WTC11 (cell line): Measurements from ENCODE around the gene NAALADL2. TPM values are rescaled to one million over a fixed set of nuclear protein-coding genes. Genes with fewer than 3 reads are reported as not detected.

ENCODE experiments used
- ATAC-seq: fragments of 200-7000 bp; cut with Tn5 transposase; 2 replicates; pipeline ENCODE4 v1.10.0; 2021; ENCODE audit warnings: mild to moderate bottlenecking, moderate library complexity
- CTCF ChIA-PET: fragments of 300-600 bp; sonication (Branson Sonifier 250); formaldehyde crosslinking; loops from one replicate; lab custom pipeline; 2021; ENCODE audit warnings: antibody characterized with exemption; lab: Charles Lee
- POLR2A ChIA-PET: fragments of 350-600 bp; sonication (Branson Sonifier 250); formaldehyde crosslinking; loops from one replicate; lab custom pipeline; 2021; ENCODE audit warnings: antibody characterized with exemption; lab: Charles Lee
- DNase-seq: peaks from one replicate; pipeline ENCODE4 v3.0.0; 2021; ENCODE audit warnings: low spot score
- H3K27ac Mint-ChIP-seq: 2 replicates; pipeline ENCODE4 v1.8.0; 2021; ENCODE audit warnings: mixed read lengths
- H3K27me3 Mint-ChIP-seq: 2 replicates; pipeline ENCODE4 v1.8.0; 2021; ENCODE audit warnings: low read depth, mild to moderate bottlenecking, moderate library complexity, mixed read lengths
- H3K36me3 Mint-ChIP-seq: 2 replicates; pipeline ENCODE4 v1.8.0; 2021; ENCODE audit warnings: mixed read lengths
- H3K4me1 Mint-ChIP-seq: 2 replicates; pipeline ENCODE4 v1.8.0; 2022; ENCODE audit warnings: mixed read lengths
- H3K4me3 Mint-ChIP-seq: 2 replicates; pipeline ENCODE4 v1.8.0; 2021; ENCODE audit warnings: mild to moderate bottlenecking, moderate library complexity, mixed read lengths
- H3K9me3 Mint-ChIP-seq: 2 replicates; pipeline ENCODE4 v1.8.0; 2021; ENCODE audit warnings: mixed read lengths
- CREB1 ChIP-seq: sonication (generic); formaldehyde crosslinking; IDR thresholded peaks from 2 replicates; pipeline ENCODE4 v1.8.0; 2023; ENCODE audit warnings: mild to moderate bottlenecking, missing genetic modification reagents
- NFYB ChIP-seq: sonication (generic); formaldehyde crosslinking; conservative IDR thresholded peaks from 2 replicates; pipeline ENCODE4 v1.8.0; 2022; ENCODE audit warnings: low read depth, missing genetic modification reagents
- PRDM15 ChIP-seq: sonication (generic); formaldehyde crosslinking; IDR thresholded peaks from 2 replicates; pipeline ENCODE4 v1.8.0; 2022; ENCODE audit warnings: missing genetic modification reagents
- RELA ChIP-seq: sonication (generic); formaldehyde crosslinking; IDR thresholded peaks from 2 replicates; pipeline ENCODE4 v1.8.1; 2022; ENCODE audit warnings: missing genetic modification reagents, mild to moderate bottlenecking, borderline replicate concordance
- SOX15 ChIP-seq: fragments of 250-450 bp; sonication (Bioruptor Pico); IDR thresholded peaks from 2 replicates; pipeline ENCODE4 v1.9.0; 2021; ENCODE audit warnings: mild to moderate bottlenecking
- STAT6 ChIP-seq: sonication (generic); formaldehyde crosslinking; conservative IDR thresholded peaks from 2 replicates; pipeline ENCODE4 v1.8.1; 2023; ENCODE audit warnings: mild to moderate bottlenecking, low read depth, missing genetic modification reagents, moderate library complexity
- TEAD4 ChIP-seq: sonication (generic); formaldehyde crosslinking; IDR thresholded peaks from 2 replicates; pipeline ENCODE4 v1.8.0; 2022; ENCODE audit warnings: mild to moderate bottlenecking, missing genetic modification reagents
- TP53 ChIP-seq: sonication (generic); formaldehyde crosslinking; IDR thresholded peaks from 2 replicates; pipeline ENCODE4 v1.8.1; 2023; ENCODE audit warnings: mild to moderate bottlenecking, missing genetic modification reagents
- ZBTB43 ChIP-seq: sonication (generic); formaldehyde crosslinking; IDR thresholded peaks from 2 replicates; pipeline ENCODE4 v1.8.1; 2023; ENCODE audit warnings: mild to moderate bottlenecking, missing genetic modification reagents
- ZMAT4 ChIP-seq: fragments of 250-450 bp; sonication (Bioruptor Pico); IDR thresholded peaks from 2 replicates; pipeline ENCODE4 v1.9.0; 2021; ENCODE audit warnings: mild to moderate bottlenecking
- ZNF232 ChIP-seq: sonication (generic); formaldehyde crosslinking; IDR thresholded peaks from 2 replicates; pipeline ENCODE4 v1.8.0; 2022; ENCODE audit warnings: mild to moderate bottlenecking, missing genetic modification reagents
- ZNF396 ChIP-seq: fragments of 250-450 bp; sonication (Bioruptor Pico); IDR thresholded peaks from 2 replicates; pipeline ENCODE4 v1.8.0; 2021; ENCODE audit warnings: mild to moderate bottlenecking, moderate library complexity, borderline replicate concordance
- ZSCAN18 ChIP-seq: fragments of 250-450 bp; sonication (Bioruptor Pico); IDR thresholded peaks from 2 replicates; pipeline ENCODE4 v2.1.2; 2022; ENCODE audit warnings: mild to moderate bottlenecking, moderate library complexity
- total RNA-seq: library from RNA; stranded (reverse); gene quantifications from 3 replicates; pipeline ENCODE4 v1.2.3, GENCODE V29; 2021
- TF ChIP-seq, protein P1 (sequence below): sonication (generic); formaldehyde crosslinking; conservative IDR thresholded peaks from 2 replicates; pipeline ENCODE4 v1.8.1; 2022; ENCODE audit warnings: mild to moderate bottlenecking, missing genetic modification reagents
- TF ChIP-seq, protein P2 (sequence below): fragments of 250-450 bp; sonication (Bioruptor Pico); IDR thresholded peaks from 2 replicates; pipeline ENCODE4 v1.8.0; 2021; ENCODE audit warnings: mild to moderate bottlenecking
- TF ChIP-seq, protein P3 (sequence below): fragments of 200-600 bp; IDR thresholded peaks from 2 replicates; pipeline ENCODE4 v1.8.0; 2022; ENCODE audit warnings: antibody characterized with exemption

Gene NAALADL2
- total RNA-seq, 1 experiment from 2014 or later = 1.2 TPM

GRCh38 chr3:175161291-175161690 lies 302.2 kb downstream of the NAALADL2 start:
- POLR2A ChIA-PET = interaction anchor here (0.6 kb wide), 1 partner anchor 645 kb away, joined by 3 read pairs; no protein-coding TSS in a partner anchor
- Mint-ChIP-seq H3K4me3 (no peak overlapping the region), H3K27me3 (no peaks in the 10 kb centered on the region), H3K27ac (no peak overlapping the region), H3K36me3 (no peaks in the 10 kb centered on the region), H3K4me1 (peaks cover 7% of the 10 kb centered on the region), H3K9me3 (no peaks in the 10 kb centered on the region)
- TF ChIP-seq SOX15 (no peak), TEAD4 (CRISPR knock-in tag) (no peak), CREB1 (no peak), ZNF396 (CRISPR knock-in tag) (no peak), PRDM15 (no peak), ZBTB43 (CRISPR knock-in tag) (no peak), ZSCAN18 (CRISPR knock-in tag) (no peak), TP53 (no peak), ZNF232 (CRISPR knock-in tag) (no peak), STAT6 (CRISPR knock-in tag) (no peak), RELA (no peak), NFYB (no peak), ZMAT4 (no peak)
- TF ChIP-seq, protein P1, sequence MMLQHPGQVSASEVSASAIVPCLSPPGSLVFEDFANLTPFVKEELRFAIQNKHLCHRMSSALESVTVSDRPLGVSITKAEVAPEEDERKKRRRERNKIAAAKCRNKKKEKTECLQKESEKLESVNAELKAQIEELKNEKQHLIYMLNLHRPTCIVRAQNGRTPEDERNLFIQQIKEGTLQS (CRISPR knock-in tag) = no peak
- TF ChIP-seq, protein P2, sequence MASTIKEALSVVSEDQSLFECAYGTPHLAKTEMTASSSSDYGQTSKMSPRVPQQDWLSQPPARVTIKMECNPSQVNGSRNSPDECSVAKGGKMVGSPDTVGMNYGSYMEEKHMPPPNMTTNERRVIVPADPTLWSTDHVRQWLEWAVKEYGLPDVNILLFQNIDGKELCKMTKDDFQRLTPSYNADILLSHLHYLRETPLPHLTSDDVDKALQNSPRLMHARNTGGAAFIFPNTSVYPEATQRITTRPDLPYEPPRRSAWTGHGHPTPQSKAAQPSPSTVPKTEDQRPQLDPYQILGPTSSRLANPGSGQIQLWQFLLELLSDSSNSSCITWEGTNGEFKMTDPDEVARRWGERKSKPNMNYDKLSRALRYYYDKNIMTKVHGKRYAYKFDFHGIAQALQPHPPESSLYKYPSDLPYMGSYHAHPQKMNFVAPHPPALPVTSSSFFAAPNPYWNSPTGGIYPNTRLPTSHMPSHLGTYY (CRISPR knock-in tag) = no peak
- TF ChIP-seq, protein P3, sequence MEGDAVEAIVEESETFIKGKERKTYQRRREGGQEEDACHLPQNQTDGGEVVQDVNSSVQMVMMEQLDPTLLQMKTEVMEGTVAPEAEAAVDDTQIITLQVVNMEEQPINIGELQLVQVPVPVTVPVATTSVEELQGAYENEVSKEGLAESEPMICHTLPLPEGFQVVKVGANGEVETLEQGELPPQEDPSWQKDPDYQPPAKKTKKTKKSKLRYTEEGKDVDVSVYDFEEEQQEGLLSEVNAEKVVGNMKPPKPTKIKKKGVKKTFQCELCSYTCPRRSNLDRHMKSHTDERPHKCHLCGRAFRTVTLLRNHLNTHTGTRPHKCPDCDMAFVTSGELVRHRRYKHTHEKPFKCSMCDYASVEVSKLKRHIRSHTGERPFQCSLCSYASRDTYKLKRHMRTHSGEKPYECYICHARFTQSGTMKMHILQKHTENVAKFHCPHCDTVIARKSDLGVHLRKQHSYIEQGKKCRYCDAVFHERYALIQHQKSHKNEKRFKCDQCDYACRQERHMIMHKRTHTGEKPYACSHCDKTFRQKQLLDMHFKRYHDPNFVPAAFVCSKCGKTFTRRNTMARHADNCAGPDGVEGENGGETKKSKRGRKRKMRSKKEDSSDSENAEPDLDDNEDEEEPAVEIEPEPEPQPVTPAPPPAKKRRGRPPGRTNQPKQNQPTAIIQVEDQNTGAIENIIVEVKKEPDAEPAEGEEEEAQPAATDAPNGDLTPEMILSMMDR = no peak
- no peak for ATAC-seq
- DNase-seq = no peak
- CTCF ChIA-PET = no interaction called here
